K562 (cell line): ENCODE data around the gene POM121C. TPM values are rescaled to one million over a fixed set of nuclear protein-coding genes. Genes with fewer than 3 reads are reported as not detected.
"Not testable (repeated sequence)": the region's sequence is repeated elsewhere in the genome, so short reads cannot be mapped to it uniquely, and the experiment has no call there.

Experiments used
- ATF1 ChIP-seq, 2 experiments: fragments of 450-650 bp in 1 of 2; IDR thresholded peaks; 2 replicates each; pipeline ENCODE4 v1.6.1; 2016; ENCODE audit warnings: missing compliant biosample characterization in 1 of 2, missing genetic modification characterization in 1 of 2
- BHLHE40 ChIP-seq: IDR thresholded peaks from 2 replicates; pipeline ENCODE4 v1.6.1; 2011; ENCODE audit warnings: low read length, improper control_type of control experiment
- CBFB ChIP-seq: sonication (generic); formaldehyde crosslinking; IDR thresholded peaks from 2 replicates; pipeline ENCODE4 v1.4.0; 2020; ENCODE audit warnings: mild to moderate bottlenecking, missing genetic modification reagents
- CREB1 ChIP-seq, 2 experiments: sonication (generic) in 1 of 2; formaldehyde crosslinking in 1 of 2; IDR thresholded peaks; 2 replicates each; pipeline versions ENCODE4 v1.6.1 to v1.8.0; 2012 to 2022; ENCODE audit warnings: inconsistent platforms in 1 of 2, mild to moderate bottlenecking in 1 of 2, missing genetic modification reagents in 1 of 2, moderate library complexity in 1 of 2
- CREM ChIP-seq: IDR thresholded peaks from 2 replicates; pipeline ENCODE4 v1.6.1; 2014; ENCODE audit warnings: antibody characterized with exemption, low read depth
- EP400 ChIP-seq: fragments of 450-650 bp; IDR thresholded peaks from 2 replicates; pipeline ENCODE4 v1.6.1; 2017; ENCODE audit warnings: antibody characterized with exemption, mild to moderate bottlenecking, moderate library complexity
- ETV5 ChIP-seq: sonication (generic); formaldehyde crosslinking; IDR thresholded peaks from 2 replicates; pipeline ENCODE4 v1.4.0; 2020; ENCODE audit warnings: low read depth, mild to moderate bottlenecking, missing genetic modification reagents
- GABPB1 ChIP-seq: sonication (generic); formaldehyde crosslinking; IDR thresholded peaks from 2 replicates; pipeline ENCODE4 v1.8.0; 2022; ENCODE audit warnings: mild to moderate bottlenecking, missing genetic modification reagents
- HCFC1 ChIP-seq: IDR thresholded peaks from 2 replicates; pipeline ENCODE4 v1.6.1; 2012; ENCODE audit warnings: low read depth, low read length, improper control_type of control experiment
- MAX ChIP-seq: sonication (generic); formaldehyde crosslinking; IDR thresholded peaks from 2 replicates; pipeline ENCODE4 v1.9.0; 2022; ENCODE audit warnings: mild to moderate bottlenecking, missing genetic modification reagents
- MYC ChIP-seq, 2 experiments: fragments of 250-450 bp in 1 of 2; sonication (Bioruptor Pico) in 1 of 2; IDR thresholded peaks; 2 replicates each; pipeline versions ENCODE4 v1.5.1 to v1.6.1; 2012 to 2021; ENCODE audit warnings: low read depth in 2 of 2, borderline replicate concordance in 1 of 2, improper control_type of control experiment in 1 of 2, low read length in 1 of 2, mild to moderate bottlenecking in 1 of 2, moderate library complexity in 1 of 2
- NR1H2 ChIP-seq: sonication (generic); formaldehyde crosslinking; IDR thresholded peaks from 2 replicates; pipeline ENCODE4 v1.4.0; 2020; ENCODE audit warnings: mild to moderate bottlenecking, missing genetic modification reagents
- OTX1 ChIP-seq: fragments of 450-650 bp; formaldehyde crosslinking; IDR thresholded peaks from 2 replicates; pipeline ENCODE4 v1.4.0; 2022; ENCODE audit warnings: mild to moderate bottlenecking
- POLR2AphosphoS2 ChIP-seq: IDR thresholded peaks from 2 replicates; pipeline ENCODE4 v1.6.1; 2012; ENCODE audit warnings: low read length, improper control_type of control experiment
- POLR2B ChIP-seq: fragments of 450-650 bp; IDR thresholded peaks from 2 replicates; pipeline ENCODE4 v1.6.1; 2018; ENCODE audit warnings: low read depth; ENCODE audit not compliant: partially characterized antibody
- POLR2G ChIP-seq: fragments of 200-400 bp; formaldehyde crosslinking; IDR thresholded peaks from 2 replicates; pipeline ENCODE4 v1.6.1; 2017; ENCODE audit warnings: low read depth, mild to moderate bottlenecking, antibody characterized with exemption, low read length, moderate library complexity
- RB1 ChIP-seq: fragments of 450-650 bp; IDR thresholded peaks from 2 replicates; pipeline ENCODE4 v1.6.1; 2017; ENCODE audit warnings: low read depth, mild to moderate bottlenecking
- SIN3B ChIP-seq: fragments of 450-650 bp; IDR thresholded peaks from 2 replicates; pipeline ENCODE4 v1.6.1; 2017; ENCODE audit warnings: low read depth, mild to moderate bottlenecking, moderate library complexity
- SUPT5H ChIP-seq: fragments of 450-650 bp; IDR thresholded peaks from 2 replicates; pipeline ENCODE4 v1.6.1; 2016
- ZFPM2 ChIP-seq: fragments of 250-450 bp; sonication (Bioruptor Pico); IDR thresholded peaks from 2 replicates; pipeline ENCODE4 v1.5.1; 2022; ENCODE audit warnings: mild to moderate bottlenecking
- ZNF143 ChIP-seq: sonication (generic); formaldehyde crosslinking; IDR thresholded peaks from 2 replicates; pipeline ENCODE4 v1.9.0; 2022; ENCODE audit warnings: mild to moderate bottlenecking, missing genetic modification reagents
- ZNF384 ChIP-seq: IDR thresholded peaks from 2 replicates; pipeline ENCODE4 v1.6.1; 2012; ENCODE audit warnings: low read depth, low read length, improper control_type of control experiment
- ZSCAN32 ChIP-seq: fragments of 450-650 bp; formaldehyde crosslinking; IDR thresholded peaks from 2 replicates; pipeline ENCODE4 v1.4.0; 2020; ENCODE audit warnings: mild to moderate bottlenecking, moderate library complexity
- polyA plus RNA-seq, 8 experiments: library from polyadenylated mRNA; depleted of rRNA in 4 of 8; stranded (reverse) in 5 of 8; unstranded in 3 of 8; fragments of >200 nt; fragmentation: Nextera tagmentation in 2 of 8; fragmentation: Illumina TruSeq in 1 of 8; extraction: Ambion mirVana in 2 of 8; extraction: Trizol in 1 of 8; gene quantifications; 2 replicates each; pipeline versions ENCODE4 v1.2.1 to v1.2.3, GENCODE V29; 2011 to 2014; ENCODE audit warnings: inconsistent platforms in 1 of 8, missing spikeins in 1 of 8
- total RNA-seq, 7 experiments: library from RNA; depleted of rRNA in 6 of 7; stranded (reverse); fragments of >200 nt in 6 of 7; fragmentation: Illumina TruSeq in 2 of 7; extraction: Trizol in 2 of 7; gene quantifications; 2 replicates each; pipeline versions ENCODE4 v1.2.1 to v1.2.3, GENCODE V29; 2011 to 2021; ENCODE audit warnings: low replicate concordance in 1 of 7
- TF ChIP-seq, protein P1 (sequence below): sonication (generic); formaldehyde crosslinking; IDR thresholded peaks from 2 replicates; pipeline ENCODE4 v1.8.1; 2023; ENCODE audit warnings: mild to moderate bottlenecking, missing genetic modification reagents
- TF ChIP-seq, protein P2 (sequence below), 2 experiments: IDR thresholded peaks; 2 replicates each; pipeline ENCODE4 v1.6.1; 2011; ENCODE audit warnings: borderline replicate concordance in 1 of 2, control low read depth in 1 of 2, low read depth in 1 of 2, low read length in 1 of 2, mild to moderate bottlenecking in 1 of 2, mixed read lengths in 1 of 2, moderate library complexity in 1 of 2; ENCODE audit not compliant: insufficient read depth in 1 of 2, insufficient read length in 1 of 2, poor library complexity in 1 of 2, severe bottlenecking in 1 of 2; ENCODE audit errors: extremely low read depth in 1 of 2

The POM121C gene
- total and polyA plus RNA-seq, 9 of the 15 experiments (the other 6 are each of a cell fraction or from before 2014, with no cell fraction given), result 7.1 to 119 (median 21.4) TPM

DNA sequence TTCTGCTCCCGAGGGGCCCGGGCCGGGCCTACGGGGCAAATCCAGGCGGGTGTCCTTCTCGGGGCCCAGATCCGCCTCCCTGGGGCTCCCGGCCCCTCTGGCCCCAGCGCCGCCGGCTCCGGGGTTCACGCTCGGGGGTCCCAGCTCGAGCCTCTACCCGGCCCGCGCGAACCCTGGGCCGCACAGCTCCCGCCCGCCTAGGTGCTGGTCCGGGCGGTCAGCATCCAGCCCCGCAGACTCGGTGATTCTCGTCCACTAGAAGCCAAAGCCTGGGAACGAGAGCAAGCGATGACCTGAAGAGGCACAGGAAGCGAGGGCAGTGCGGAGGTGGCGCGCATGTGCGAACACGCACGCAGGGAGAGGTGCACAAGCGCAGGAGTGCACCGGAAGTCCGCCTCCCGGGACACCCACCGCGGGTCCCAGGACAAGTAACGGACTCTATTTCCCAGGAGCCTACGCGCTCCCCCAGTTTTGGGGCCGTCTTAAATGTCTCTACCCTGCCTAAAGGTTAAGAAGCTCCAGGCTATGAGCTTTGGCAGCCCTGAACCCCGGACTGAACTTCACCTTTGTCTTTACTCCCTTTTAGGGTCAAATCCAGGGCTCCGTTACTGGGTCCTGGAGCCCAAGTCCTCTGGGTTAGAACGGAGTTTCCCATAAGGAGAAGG is at the start of gene POM121C (continued):
- TF ChIP-seq HCFC1, result peak; percentile 82
- peak; percentile 81; the same call in 1 of the 2 replicates for TF ChIP-seq OTX1 (CRISPR knock-in tag)
- TF ChIP-seq NR1H2 (CRISPR knock-in tag), result 0 out of 2 replicates have a peak, but pooled peaks have one; percentile 49
- peak; percentile 96 for TF ChIP-seq POLR2AphosphoS2
- peak; percentile 87; the same call in 1 of the 2 replicates for TF ChIP-seq ETV5 (CRISPR knock-in tag)
- TF ChIP-seq ZFPM2 (CRISPR knock-in tag), result peak; percentile 42; the same call in 1 of the 2 replicates
- TF ChIP-seq EP400, result peak; percentile 88
- TF ChIP-seq, protein P1, sequence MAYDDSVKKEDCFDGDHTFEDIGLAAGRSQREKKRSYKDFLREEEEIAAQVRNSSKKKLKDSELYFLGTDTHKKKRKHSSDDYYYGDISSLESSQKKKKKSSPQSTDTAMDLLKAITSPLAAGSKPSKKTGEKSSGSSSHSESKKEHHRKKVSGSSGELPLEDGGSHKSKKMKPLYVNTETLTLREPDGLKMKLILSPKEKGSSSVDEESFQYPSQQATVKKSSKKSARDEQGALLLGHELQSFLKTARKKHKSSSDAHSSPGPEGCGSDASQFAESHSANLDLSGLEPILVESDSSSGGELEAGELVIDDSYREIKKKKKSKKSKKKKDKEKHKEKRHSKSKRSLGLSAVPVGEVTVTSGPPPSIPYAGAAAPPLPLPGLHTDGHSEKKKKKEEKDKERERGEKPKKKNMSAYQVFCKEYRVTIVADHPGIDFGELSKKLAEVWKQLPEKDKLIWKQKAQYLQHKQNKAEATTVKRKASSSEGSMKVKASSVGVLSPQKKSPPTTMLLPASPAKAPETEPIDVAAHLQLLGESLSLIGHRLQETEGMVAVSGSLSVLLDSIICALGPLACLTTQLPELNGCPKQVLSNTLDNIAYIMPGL, result 0 out of 2 replicates have a peak, but pooled peaks have one; percentile 18
- peak; percentile 36; the same call in 1 of the 2 replicates for TF ChIP-seq CREB1 (IDR thresholded peaks at IDR 0.05)
- TF ChIP-seq CREB1 (CRISPR knock-in tag; IDR thresholded peaks at IDR 0.05), result peak; percentile 63; the same call in 1 of the 2 replicates
- peak; percentile 59; the same call in 1 of the 2 replicates for TF ChIP-seq SIN3B
- TF ChIP-seq POLR2B, result peak; percentile 84
- peak; percentile 90 for TF ChIP-seq SUPT5H
- peak; percentile 65 for TF ChIP-seq BHLHE40
- 0 out of 2 replicates have a peak, but pooled peaks have one; percentile 36 for TF ChIP-seq ZSCAN32 (CRISPR knock-in tag)
- peak; percentile 96 for TF ChIP-seq GABPB1 (CRISPR knock-in tag)
- peak; percentile 47; the same call in 1 of the 2 replicates for TF ChIP-seq RB1
- TF ChIP-seq ZNF384, result 0 out of 2 replicates have a peak, but pooled peaks have one; percentile 4
- TF ChIP-seq CBFB (CRISPR knock-in tag), result peak; percentile 36; the same call in 1 of the 2 replicates
- TF ChIP-seq ZNF143 (CRISPR knock-in tag), result peak; percentile 83
- peak; percentile 90 for TF ChIP-seq POLR2G
- TF ChIP-seq CREM, result peak; percentile 69
- not testable (repeated sequence) for TF ChIP-seq ATF1 (CRISPR knock-in tag; IDR thresholded peaks at IDR 0.05)
- TF ChIP-seq ATF1 (tag; IDR thresholded peaks at IDR 0.05), result peak; percentile 52
- TF ChIP-seq MYC (IDR thresholded peaks at IDR 0.05; ENCODE audit: low read depth, low read length), result peak; percentile 85
- peak; percentile 44; the same call in 1 of the 2 replicates for TF ChIP-seq MYC (CRISPR knock-in tag; IDR thresholded peaks at IDR 0.05; ENCODE audit: borderline replicate concordance, low read depth)
- TF ChIP-seq, protein P2, sequence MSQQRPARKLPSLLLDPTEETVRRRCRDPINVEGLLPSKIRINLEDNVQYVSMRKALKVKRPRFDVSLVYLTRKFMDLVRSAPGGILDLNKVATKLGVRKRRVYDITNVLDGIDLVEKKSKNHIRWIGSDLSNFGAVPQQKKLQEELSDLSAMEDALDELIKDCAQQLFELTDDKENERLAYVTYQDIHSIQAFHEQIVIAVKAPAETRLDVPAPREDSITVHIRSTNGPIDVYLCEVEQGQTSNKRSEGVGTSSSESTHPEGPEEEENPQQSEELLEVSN (IDR thresholded peaks at IDR 0.05; ENCODE audit: borderline replicate concordance in 1 of 2, extremely low read depth in 1 of 2, insufficient read depth in 1 of 2, insufficient read length in 1 of 2, low read depth in 1 of 2, low read length in 1 of 2, poor library complexity in 1 of 2, severe bottlenecking in 1 of 2), result peak in 1 of 2 experiments; percentile 54
- peak; percentile 83 for TF ChIP-seq MAX (CRISPR knock-in tag)
